ENCODE measurements around the gene PARP14.

DNA sequence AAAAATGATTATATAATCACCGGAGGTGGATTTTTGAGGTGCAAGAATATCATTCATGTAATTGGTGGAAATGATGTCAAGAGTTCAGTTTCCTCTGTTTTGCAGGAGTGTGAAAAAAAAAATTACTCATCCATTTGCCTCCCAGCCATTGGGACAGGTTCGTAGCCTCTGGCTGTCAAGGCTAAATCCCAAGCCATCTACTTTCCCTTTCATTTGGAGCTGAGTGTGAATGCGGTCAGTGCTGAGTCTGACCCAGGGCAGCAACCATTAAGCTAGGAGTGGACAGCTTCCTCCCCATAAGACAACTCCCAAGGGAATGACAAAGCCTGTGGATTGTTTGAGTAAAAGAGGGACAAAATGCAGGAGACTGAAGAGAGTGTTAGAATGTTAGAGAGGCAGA is 33.6 kb downstream of the PARP14 start:
- TF ChIP-seq, protein P1, sequence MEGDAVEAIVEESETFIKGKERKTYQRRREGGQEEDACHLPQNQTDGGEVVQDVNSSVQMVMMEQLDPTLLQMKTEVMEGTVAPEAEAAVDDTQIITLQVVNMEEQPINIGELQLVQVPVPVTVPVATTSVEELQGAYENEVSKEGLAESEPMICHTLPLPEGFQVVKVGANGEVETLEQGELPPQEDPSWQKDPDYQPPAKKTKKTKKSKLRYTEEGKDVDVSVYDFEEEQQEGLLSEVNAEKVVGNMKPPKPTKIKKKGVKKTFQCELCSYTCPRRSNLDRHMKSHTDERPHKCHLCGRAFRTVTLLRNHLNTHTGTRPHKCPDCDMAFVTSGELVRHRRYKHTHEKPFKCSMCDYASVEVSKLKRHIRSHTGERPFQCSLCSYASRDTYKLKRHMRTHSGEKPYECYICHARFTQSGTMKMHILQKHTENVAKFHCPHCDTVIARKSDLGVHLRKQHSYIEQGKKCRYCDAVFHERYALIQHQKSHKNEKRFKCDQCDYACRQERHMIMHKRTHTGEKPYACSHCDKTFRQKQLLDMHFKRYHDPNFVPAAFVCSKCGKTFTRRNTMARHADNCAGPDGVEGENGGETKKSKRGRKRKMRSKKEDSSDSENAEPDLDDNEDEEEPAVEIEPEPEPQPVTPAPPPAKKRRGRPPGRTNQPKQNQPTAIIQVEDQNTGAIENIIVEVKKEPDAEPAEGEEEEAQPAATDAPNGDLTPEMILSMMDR (IDR thresholded peaks at IDR 0.05; ENCODE audit: borderline replicate concordance, extremely low read depth, low read length, poor library complexity, severe bottlenecking), result no peak
- TF ChIP-seq EZH2 (IDR thresholded peaks at IDR 0.05; ENCODE audit: borderline replicate concordance, low read depth, low read length, severe bottlenecking), result no peak

Data from DND-41 (cell line).